ENCODE results near the gene CRYL1.

The CRYL1 gene

GRCh38 chr13:20494656-20495055 is 31.0 kb downstream of the CRYL1 start:
- DNase-seq (ENCODE audit: low spot score) = no peak

- peak; percentile 45 for DNase-seq (ENCODE audit: low spot score)
Measured at GRCh38 chr13:20492641-20493040, 33.0 kb downstream of the CRYL1 start.

GRCh38 chr13:20491926-20492435 is 33.7 kb downstream of the CRYL1 start:
- DNase-seq (ENCODE audit: low spot score) = no peak

- peak; percentile 50 for DNase-seq (ENCODE audit: low spot score)
Measured at GRCh38 chr13:20489185-20489820, 36.4 kb downstream of the CRYL1 start.

- DNase-seq (ENCODE audit: low spot score) = no peak
Measured at GRCh38 chr13:20487927-20488326, 37.7 kb downstream of the CRYL1 start.

- no peak for DNase-seq (ENCODE audit: low spot score)
Measured at GRCh38 chr13:20482787-20483186, 42.9 kb downstream of the CRYL1 start.

- DNase-seq (ENCODE audit: low spot score) = no peak
Measured at GRCh38 chr13:20482275-20482761, 43.3 kb downstream of the CRYL1 start.

- no peak for DNase-seq (ENCODE audit: low spot score)
Measured at GRCh38 chr13:20477394-20477793, 48.3 kb downstream of the CRYL1 start.

- DNase-seq (ENCODE audit: low spot score) = peak; percentile 55
Measured at GRCh38 chr13:20475927-20476691, 49.5 kb downstream of the CRYL1 start.

- DNase-seq (ENCODE audit: low spot score) = no peak
Measured at GRCh38 chr13:20474515-20474914, 51.1 kb downstream of the CRYL1 start.

GRCh38 chr13:20473888-20474287 is 51.8 kb downstream of the CRYL1 start:
- no peak for DNase-seq (ENCODE audit: low spot score)

- DNase-seq (ENCODE audit: low spot score) = no peak
Measured at GRCh38 chr13:20473139-20473538, 52.5 kb downstream of the CRYL1 start.

- no peak for DNase-seq (ENCODE audit: low spot score)
Measured at GRCh38 chr13:20472531-20472930, 53.1 kb downstream of the CRYL1 start.

GRCh38 chr13:20470136-20470535 is 55.5 kb downstream of the CRYL1 start:
- no peak for DNase-seq (ENCODE audit: low spot score)

- no peak for DNase-seq (ENCODE audit: low spot score)
Measured at GRCh38 chr13:20466371-20466770, 59.3 kb downstream of the CRYL1 start.

- no peak for DNase-seq (ENCODE audit: low spot score)
Measured at GRCh38 chr13:20465218-20465879, 60.3 kb downstream of the CRYL1 start.

- DNase-seq (ENCODE audit: low spot score) = no peak
Measured at GRCh38 chr13:20462921-20463320, 62.7 kb downstream of the CRYL1 start.

- DNase-seq (ENCODE audit: low spot score) = no peak
Measured at GRCh38 chr13:20462533-20462915, 63.1 kb downstream of the CRYL1 start.

- no peak for DNase-seq (ENCODE audit: low spot score)
Measured at GRCh38 chr13:20461860-20462532, 63.7 kb downstream of the CRYL1 start.

GRCh38 chr13:20461481-20461859 is 64.2 kb downstream of the CRYL1 start:
- no peak for DNase-seq (ENCODE audit: low spot score)

GRCh38 chr13:20460761-20461160 is 64.9 kb downstream of the CRYL1 start:
- DNase-seq (ENCODE audit: low spot score) = no peak

- no peak for DNase-seq (ENCODE audit: low spot score)
Measured at GRCh38 chr13:20457670-20458069, 68.0 kb downstream of the CRYL1 start.
